AG10803 (cell line): ENCODE data around the gene FAM3A.
A peak's percentile ranks its signal among the peaks of the same experiment; 100 is the strongest.

Experiments
- DNase-seq: peaks from one replicate; pipeline ENCODE4 v3.0.0; 2010; ENCODE audit warnings: low read depth
- H3K4me3 ChIP-seq: 2 replicates; pipeline ENCODE4 v1.5.1; 2011; ENCODE audit warnings: mild to moderate bottlenecking, low read length, control low read depth
- CTCF ChIP-seq: conservative IDR thresholded peaks from 2 replicates; pipeline ENCODE4 v1.5.1; 2011; ENCODE audit warnings: mild to moderate bottlenecking, low read length, control low read depth, inconsistent platforms

Gene FAM3A

GRCh38 chrX:154466036-154466435 is 50.0 kb downstream of the FAM3A start:
- no peak for TF ChIP-seq CTCF
- no peak for DNase-seq
- H3K4me3 ChIP-seq: no peak overlapping the region

DNA sequence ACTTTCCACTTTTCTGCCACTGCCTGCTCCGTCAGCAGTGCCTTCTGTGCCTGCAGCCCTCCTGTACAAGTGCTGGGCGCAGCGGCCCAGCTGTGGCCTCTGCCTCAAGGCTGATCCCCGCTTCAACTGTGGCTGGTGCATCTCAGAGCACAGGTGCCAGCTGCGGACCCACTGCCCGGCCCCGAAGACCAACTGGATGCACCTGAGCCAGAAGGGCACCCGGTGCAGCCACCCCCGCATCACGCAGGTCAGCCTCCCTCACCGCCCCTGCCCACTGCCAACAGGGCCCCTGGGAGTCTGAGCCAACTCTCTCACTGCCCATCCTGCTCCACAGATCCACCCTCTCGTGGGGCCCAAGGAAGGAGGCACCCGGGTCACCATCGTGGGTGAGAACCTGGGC is 50.4 kb downstream of the FAM3A start:
- no peak for DNase-seq
- no peak for TF ChIP-seq CTCF

GRCh38 chrX:154464806-154465365 is 51.1 kb downstream of the FAM3A start:
- no peak for TF ChIP-seq CTCF
- H3K4me3 ChIP-seq: no peak overlapping the region
- no peak for DNase-seq

More for the DNA sequence above, 50.4 kb downstream of the FAM3A start:
- H3K4me3 ChIP-seq: no peak overlapping the region

DNA sequence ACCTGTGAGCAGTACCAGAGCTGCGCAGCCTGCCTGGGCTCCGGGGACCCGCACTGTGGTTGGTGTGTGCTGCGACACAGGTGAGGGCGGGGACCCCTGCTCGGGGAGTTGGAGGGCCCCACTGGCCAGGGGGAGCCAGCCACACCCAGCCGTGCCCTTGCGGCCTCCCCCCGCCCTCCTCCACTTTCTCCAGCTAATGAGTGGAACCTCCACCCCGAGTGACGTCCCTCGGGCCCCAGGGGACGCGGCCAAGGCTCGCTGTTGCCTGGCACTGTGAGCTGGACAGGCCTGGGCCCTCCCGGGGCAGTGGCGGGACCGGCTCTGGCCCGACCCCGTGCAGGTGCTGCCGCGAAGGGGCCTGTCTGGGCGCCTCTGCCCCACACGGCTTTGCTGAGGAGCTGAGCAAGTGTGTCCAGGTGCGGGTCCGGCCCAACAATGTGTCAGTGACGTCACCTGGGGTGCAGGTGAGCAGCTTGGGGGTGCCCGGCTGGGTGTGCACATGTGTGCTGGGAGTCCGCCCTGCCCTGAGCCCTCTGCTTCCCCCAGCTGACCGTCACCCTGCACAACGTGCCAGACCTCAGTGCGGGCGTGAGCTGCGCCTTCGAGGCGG is 52.3 kb downstream of the FAM3A start:
- H3K4me3 ChIP-seq: no peak overlapping the region
- DNase-seq: no peak
- no peak for TF ChIP-seq CTCF

DNA sequence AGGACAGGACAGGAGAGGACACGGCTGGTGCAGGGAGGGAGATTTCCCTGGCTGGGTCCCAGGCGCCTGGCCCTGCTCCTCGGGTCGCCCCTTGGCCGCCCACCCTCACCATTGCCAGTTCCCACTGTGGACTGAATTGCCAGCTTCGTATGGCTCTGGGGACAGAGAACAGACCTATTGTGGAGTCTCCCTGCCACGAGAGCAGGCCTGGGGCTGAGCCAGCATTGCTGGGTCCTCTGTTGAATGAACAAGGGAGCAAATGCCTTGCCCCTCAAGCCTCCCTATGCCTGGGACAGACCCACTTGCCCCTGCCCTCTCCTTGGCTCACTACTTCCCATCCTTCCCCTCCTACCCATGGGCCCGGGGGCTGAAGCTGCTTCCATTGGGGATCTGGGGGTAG is 53.6 kb downstream of the FAM3A start:
- no peak for DNase-seq
- H3K4me3 ChIP-seq: no peak overlapping the region
- no peak for TF ChIP-seq CTCF

GRCh38 chrX:154460326-154460725 is 55.7 kb downstream of the FAM3A start:
- H3K4me3 ChIP-seq: peak overlapping the region; percentile 66
- DNase-seq: no peak
- TF ChIP-seq CTCF: peak; percentile 41

DNA sequence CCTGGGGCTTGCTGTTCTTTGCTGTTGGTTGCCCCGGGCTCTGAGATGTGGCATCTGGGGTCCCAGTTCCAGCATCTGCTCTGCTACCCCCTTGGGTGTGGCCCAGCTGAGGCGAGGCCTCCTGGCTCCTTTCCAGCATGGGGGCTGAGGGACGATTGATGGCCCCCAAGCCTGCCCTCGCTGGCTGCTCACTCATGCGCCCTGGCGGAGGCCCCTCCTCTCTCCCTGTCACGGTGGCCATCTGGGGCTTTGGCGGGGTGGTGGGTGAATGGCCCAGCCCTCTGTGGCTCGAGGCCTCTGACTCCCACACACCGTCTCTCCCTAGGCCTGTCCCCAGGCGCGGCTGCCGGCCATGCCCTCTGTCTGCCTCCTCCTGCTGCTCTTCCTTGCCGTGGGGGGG is 56.2 kb downstream of the FAM3A start:
- TF ChIP-seq CTCF: no peak
- no peak for DNase-seq
- H3K4me3 ChIP-seq: peak overlapping the region; percentile 66
